IMR-90 (cell line): Measurements from ENCODE around the gene PIP5K1A. TPM values are rescaled to one million over a fixed set of nuclear protein-coding genes. Genes with fewer than 3 reads are reported as not detected.

Experiments used
- ATAC-seq: fragments of 200-7000 bp; cut with Tn5 transposase; 2 replicates; pipeline ENCODE4 v1.9.1; 2020; ENCODE audit warnings: low read depth, mild to moderate bottlenecking, moderate library complexity
- BruUV-seq: library from RNA; stranded (reverse); fragments of 400-500 nt; replicated peaks from 2 replicates; lab custom pipeline; 2021; lab: Mats Ljungman, UMichigan
- CTCF ChIA-PET: fragments of 300-600 bp; formaldehyde crosslinking; extraction: SDS; loops from one replicate; lab custom pipeline; 2021; ENCODE audit warnings: antibody characterized with exemption; lab: Yijun Ruan, JAX
- POLR2A ChIA-PET: fragments of 300-600 bp; sonication (Branson Sonifier 250); formaldehyde crosslinking; loops from one replicate; lab custom pipeline; 2022; ENCODE audit warnings: antibody characterized with exemption; ENCODE audit not compliant: unreplicated experiment; lab: Charles Lee
- DNase-seq: peaks from one replicate; pipeline ENCODE4 v3.0.0; 2013
- H2AFZ ChIP-seq: replicated peaks from 2 replicates; pipeline ENCODE3; 2013; ENCODE audit warnings: low read length, mild to moderate bottlenecking; ENCODE audit not compliant: poor library complexity
- H2AK5ac ChIP-seq: 2 replicates; pipeline ENCODE4 v1.6.1; 2013; ENCODE audit warnings: low read depth, low read length, inconsistent platforms
- H2AK9ac ChIP-seq: replicated peaks from 2 replicates; pipeline ENCODE3; 2013; ENCODE audit warnings: mild to moderate bottlenecking, low read depth, low read length, moderate library complexity; ENCODE audit not compliant: poor library complexity
- H2BK120ac ChIP-seq: 2 replicates; pipeline ENCODE4 v1.6.1; 2013; ENCODE audit warnings: low read depth, low read length, inconsistent platforms
- H2BK15ac ChIP-seq: 3 replicates; pipeline ENCODE4 v1.6.1; 2013; ENCODE audit warnings: low read depth, low read length, inconsistent platforms
- H2BK20ac ChIP-seq: 2 replicates; pipeline ENCODE4 v1.6.1; 2013; ENCODE audit warnings: low read depth, mild to moderate bottlenecking, inconsistent platforms, low read length, moderate library complexity
- H2BK5ac ChIP-seq: 2 replicates; pipeline ENCODE4 v1.6.1; 2013; ENCODE audit warnings: mild to moderate bottlenecking, low read depth, low read length, inconsistent platforms; ENCODE audit not compliant: poor library complexity, severe bottlenecking
- H3K14ac ChIP-seq: replicated peaks from 2 replicates; pipeline ENCODE4 v1.6.1; 2013; ENCODE audit warnings: low read depth, low read length, inconsistent platforms
- H3K18ac ChIP-seq: 2 replicates; pipeline ENCODE4 v1.6.1; 2013; ENCODE audit warnings: low read depth, low read length, control low read depth
- H3K23ac ChIP-seq: 2 replicates; pipeline ENCODE4 v1.6.1; 2013; ENCODE audit warnings: low read depth, low read length, inconsistent platforms
- H3K27ac ChIP-seq: 2 replicates; pipeline ENCODE4 v1.5.1; 2013; ENCODE audit warnings: mild to moderate bottlenecking, control low read depth, low read length; ENCODE audit not compliant: insufficient read depth
- H3K27me3 ChIP-seq: 2 replicates; pipeline ENCODE4 v1.6.1; 2013; ENCODE audit warnings: low read length; ENCODE audit not compliant: control insufficient read depth, insufficient read depth
- H3K36me3 ChIP-seq: 2 replicates; pipeline ENCODE4 v1.6.1; 2013; ENCODE audit warnings: low read length, mixed read lengths; ENCODE audit not compliant: control insufficient read depth, insufficient read depth
- H3K4ac ChIP-seq: 2 replicates; pipeline ENCODE4 v1.6.1; 2013; ENCODE audit warnings: low read depth, low read length, inconsistent platforms
- H3K4me1 ChIP-seq: 2 replicates; pipeline ENCODE4 v1.6.1; 2013; ENCODE audit warnings: low read length, mixed read lengths; ENCODE audit not compliant: control insufficient read depth, insufficient read depth
- H3K4me2 ChIP-seq: 2 replicates; pipeline ENCODE4 v1.6.1; 2013; ENCODE audit warnings: low read depth, mild to moderate bottlenecking, control low read depth, low read length, moderate library complexity
- H3K4me3 ChIP-seq: 2 replicates; pipeline ENCODE4 v1.5.1; 2013; ENCODE audit warnings: low read depth, mild to moderate bottlenecking, control low read depth, low read length, moderate library complexity; ENCODE audit not compliant: insufficient read depth
- H3K56ac ChIP-seq: 2 replicates; pipeline ENCODE4 v1.6.1; 2013; ENCODE audit warnings: low read length, inconsistent platforms; ENCODE audit not compliant: insufficient read depth; ENCODE audit errors: extremely low read depth
- H3K79me1 ChIP-seq, 2 experiments: 2 replicates each; pipeline ENCODE4 v1.6.1; 2013; ENCODE audit warnings: low read length in 2 of 2, inconsistent platforms in 1 of 2, low read depth in 1 of 2
- H3K9ac ChIP-seq: 2 replicates; pipeline ENCODE4 v1.6.1; 2013; ENCODE audit warnings: low read depth, low read length, control low read depth
- H3K9me1 ChIP-seq: 2 replicates; pipeline ENCODE4 v1.6.1; 2013; ENCODE audit warnings: low read length, inconsistent platforms; ENCODE audit not compliant: insufficient read depth
- H3K9me3 ChIP-seq: 2 replicates; pipeline ENCODE4 v1.6.1; 2013; ENCODE audit warnings: low read length; ENCODE audit not compliant: control insufficient read depth, insufficient read depth
- H4K20me1 ChIP-seq: 2 replicates; pipeline ENCODE4 v1.6.1; 2013; ENCODE audit warnings: low read length, inconsistent platforms; ENCODE audit not compliant: insufficient read depth
- H4K5ac ChIP-seq: 2 replicates; pipeline ENCODE4 v1.6.1; 2013; ENCODE audit warnings: mild to moderate bottlenecking, low read depth, low read length, control low read depth
- H4K8ac ChIP-seq, 2 experiments: 2 replicates each; pipeline ENCODE4 v1.6.1; 2013; ENCODE audit warnings: low read depth in 2 of 2, low read length in 2 of 2, control low read depth in 1 of 2, inconsistent platforms in 1 of 2
- H4K91ac ChIP-seq: 2 replicates; pipeline ENCODE4 v1.6.1; 2013; ENCODE audit warnings: low read depth, low read length, inconsistent platforms; ENCODE audit not compliant: insufficient read depth
- BHLHE40 ChIP-seq: fragments of 150-350 bp; IDR thresholded peaks from 2 replicates; pipeline ENCODE4 v1.6.1; 2016; ENCODE audit warnings: mild to moderate bottlenecking, low read depth, low read length
- CEBPB ChIP-seq: IDR thresholded peaks from 2 replicates; pipeline ENCODE4 v1.6.1; 2012; ENCODE audit warnings: low read depth, low read length, improper control_type of control experiment
- CHD1 ChIP-seq: IDR thresholded peaks from 2 replicates; pipeline ENCODE4 v1.6.1; 2012; ENCODE audit warnings: low read depth, low read length, improper control_type of control experiment
- FOS ChIP-seq: fragments of 150-350 bp; IDR thresholded peaks from 2 replicates; pipeline ENCODE4 v1.6.1; 2016; ENCODE audit warnings: low read depth, low read length
- MAFK ChIP-seq: IDR thresholded peaks from 2 replicates; pipeline ENCODE4 v1.6.1; 2012; ENCODE audit warnings: low read depth, low read length, improper control_type of control experiment
- MAZ ChIP-seq: IDR thresholded peaks from 2 replicates; pipeline ENCODE4 v1.6.1; 2012; ENCODE audit warnings: low read depth, mild to moderate bottlenecking, low read length, improper control_type of control experiment, moderate library complexity, borderline replicate concordance
- MXI1 ChIP-seq: IDR thresholded peaks from 2 replicates; pipeline ENCODE4 v1.6.1; 2012; ENCODE audit warnings: low read depth, mild to moderate bottlenecking, low read length, moderate library complexity, borderline replicate concordance
- NFE2L2 ChIP-seq: fragments of 150-350 bp; IDR thresholded peaks from 2 replicates; pipeline ENCODE4 v1.6.1; 2016; ENCODE audit warnings: low read depth, mild to moderate bottlenecking, low read length
- POLR2A ChIP-seq: IDR thresholded peaks from 2 replicates; pipeline ENCODE4 v1.6.1; 2012; ENCODE audit warnings: mild to moderate bottlenecking, low read depth, low read length
- RAD21 ChIP-seq: IDR thresholded peaks from 2 replicates; pipeline ENCODE4 v1.6.1; 2012; ENCODE audit warnings: low read length, improper control_type of control experiment
- RCOR1 ChIP-seq: IDR thresholded peaks from 2 replicates; pipeline ENCODE4 v1.6.1; 2012; ENCODE audit warnings: mild to moderate bottlenecking, low read length, improper control_type of control experiment; ENCODE audit not compliant: insufficient replicate concordance
- RFX5 ChIP-seq: IDR thresholded peaks from 2 replicates; pipeline ENCODE4 v1.8.0; 2012; ENCODE audit warnings: low read depth, mild to moderate bottlenecking, low read length, moderate library complexity
- SMC3 ChIP-seq: fragments of 150-350 bp; IDR thresholded peaks from 2 replicates; pipeline ENCODE4 v1.6.1; 2016; ENCODE audit warnings: low read depth, mild to moderate bottlenecking, antibody characterized with exemption, low read length, moderate library complexity
- WGBS, 2 experiments: methylation state at CpG; one replicate each; pipeline versions ENCODE4 v1.1.5 to v1.1.7; 2013; ENCODE audit warnings: missing lambda C conversion rate in 2 of 2; ENCODE audit not compliant: insufficient read length in 1 of 2; ENCODE audit errors: extremely low coverage in 2 of 2; 5-methylcytosine and 5-hydroxymethylcytosine counted together
- dilution Hi-C: fragments of 300-500 bp; cut with HindIII; formaldehyde crosslinking; loops from one replicate; pipeline ENCODE4 v1.14.3; 2018; ENCODE audit warnings: low sequenced_read_pairs; ENCODE audit not compliant: unreplicated experiment
- in situ Hi-C: fragments of 300-500 bp; cut with MboI; formaldehyde crosslinking; loops from 3 replicates; pipeline ENCODE4 v1.14.3; 2019; ENCODE audit warnings: low sequenced_read_pairs, inconsistent platforms, mixed read lengths
- intact Hi-C: fragments of 100-400 bp; cut with micrococcal nuclease; formaldehyde crosslinking; loops from 2 replicates; pipeline ENCODE4 v1.10.0; 2022
- polyA plus RNA-seq, 3 experiments: library from polyadenylated mRNA; depleted of rRNA; stranded (reverse); fragments of >200 nt; gene quantifications; 2 replicates each; pipeline ENCODE4 v1.2.3, GENCODE V29; 2012; ENCODE audit warnings: low replicate concordance in 1 of 3
- total RNA-seq: library from RNA; depleted of rRNA; stranded (reverse); fragments of >200 nt; gene quantifications from 2 replicates; pipeline ENCODE4 v1.2.3, GENCODE V29; 2012
- TF ChIP-seq, protein P1 (sequence below): fragments of 150-350 bp; IDR thresholded peaks from 2 replicates; pipeline ENCODE4 v1.6.1; 2016; ENCODE audit warnings: low read depth, mild to moderate bottlenecking, low read length, moderate library complexity, borderline replicate concordance
- TF ChIP-seq, protein P2 (sequence below): conservative IDR thresholded peaks from 2 replicates; pipeline ENCODE4 v1.5.1; 2012; ENCODE audit warnings: mild to moderate bottlenecking, low read depth, low read length, improper control_type of control experiment
- TF ChIP-seq, protein P3 (sequence below): fragments of 150-350 bp; IDR thresholded peaks from 2 replicates; pipeline ENCODE4 v1.6.1; 2017; ENCODE audit warnings: mild to moderate bottlenecking, antibody characterized with exemption, low read length, low read depth

The PIP5K1A gene
- total and polyA plus RNA-seq, 2 of the 4 experiments (the other 2 are of a cell fraction): 59.1 to 105 TPM

DNA sequence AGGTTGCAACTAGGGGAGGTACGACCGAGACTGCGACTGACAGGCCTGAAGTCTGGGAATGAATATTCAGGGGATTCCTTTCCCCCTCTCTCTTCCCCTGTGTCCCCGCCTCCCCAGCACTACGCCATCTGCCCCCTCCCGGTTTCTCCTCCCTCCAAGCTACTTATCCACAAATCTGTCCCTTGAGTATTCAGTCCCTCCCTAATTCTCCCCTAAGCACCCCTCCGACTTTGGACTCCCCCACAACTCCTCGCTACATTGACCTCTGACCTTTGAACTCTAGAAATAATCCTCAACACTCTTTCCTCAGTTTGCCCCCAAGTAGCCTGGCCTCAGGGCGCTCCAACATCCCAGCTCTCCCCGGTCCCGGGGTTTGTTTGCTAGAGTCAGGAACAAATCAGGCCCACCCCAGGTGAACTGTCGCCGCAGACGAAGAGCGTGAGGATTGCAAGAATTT lies 33.0 kb upstream of the PIP5K1A start:
- dilution Hi-C loops: no loop called here
- Histone ChIP-seq H2BK15ac (peak overlapping the region; percentile 35; the same call in 1 of the 3 replicates), H4K8ac (peak overlapping the region; percentile 79 to 99), H2AK5ac (peak overlapping the region; percentile 62), H4K91ac (peak overlapping the region; percentile 71), H2BK120ac (peak overlapping the region; percentile 64), H3K27me3 (no peaks in the 10 kb centered on the region), H3K23ac (peak overlapping the region; percentile 93), H3K36me3 (peaks cover 23% of the 10 kb centered on the region), H2AK9ac (peak overlapping the region; percentile 97), H3K9ac (peak overlapping the region; percentile 89), H3K9me3 (no peaks in the 10 kb centered on the region), H4K20me1 (no peaks in the 10 kb centered on the region), H3K4ac (peak overlapping the region; percentile 98), H3K9me1 (no peaks in the 10 kb centered on the region), H3K79me1 (peaks cover 10 to 43% of the 10 kb centered on the region in 2 experiments), H3K14ac (peak overlapping the region; percentile 99), H3K18ac (peak overlapping the region; percentile 73), H3K4me2 (peak overlapping the region; percentile 84), H3K4me3 (peak overlapping the region; percentile 65), H3K4me1 (peaks cover 4% of the 10 kb centered on the region), H3K56ac (peak overlapping the region; percentile 84), H4K5ac (peak overlapping the region; percentile 86), H2BK5ac (peak overlapping the region; percentile 80), H2AFZ (peak overlapping the region; percentile 94), H3K27ac (peak overlapping the region; percentile 78), H2BK20ac (no peak overlapping the region)
- CTCF ChIA-PET: no interaction called here
- DNase-seq (peak; percentile 49), ATAC-seq (peak; percentile 64)
- no TSS peak for BruUV-seq
- in situ Hi-C loops: no loop called here
- POLR2A ChIA-PET: no interaction called here
- WGBS, 2 experiments: 0% methylated on average over 9 of the region's 15 CpGs; no CpG with 5 or more reads in 1 of the 2 experiments
- TF ChIP-seq CHD1 (no peak), CEBPB (no peak), BHLHE40 (no peak), NFE2L2 (no peak), RAD21 (no peak), MAFK (no peak), MAZ (no peak), POLR2A (no peak), SMC3 (no peak), FOS (no peak), MXI1 (no peak), RFX5 (no peak), RCOR1 (no peak)
- TF ChIP-seq, protein P1, sequence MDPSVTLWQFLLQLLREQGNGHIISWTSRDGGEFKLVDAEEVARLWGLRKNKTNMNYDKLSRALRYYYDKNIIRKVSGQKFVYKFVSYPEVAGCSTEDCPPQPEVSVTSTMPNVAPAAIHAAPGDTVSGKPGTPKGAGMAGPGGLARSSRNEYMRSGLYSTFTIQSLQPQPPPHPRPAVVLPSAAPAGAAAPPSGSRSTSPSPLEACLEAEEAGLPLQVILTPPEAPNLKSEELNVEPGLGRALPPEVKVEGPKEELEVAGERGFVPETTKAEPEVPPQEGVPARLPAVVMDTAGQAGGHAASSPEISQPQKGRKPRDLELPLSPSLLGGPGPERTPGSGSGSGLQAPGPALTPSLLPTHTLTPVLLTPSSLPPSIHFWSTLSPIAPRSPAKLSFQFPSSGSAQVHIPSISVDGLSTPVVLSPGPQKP: no peak
- TF ChIP-seq, protein P2, sequence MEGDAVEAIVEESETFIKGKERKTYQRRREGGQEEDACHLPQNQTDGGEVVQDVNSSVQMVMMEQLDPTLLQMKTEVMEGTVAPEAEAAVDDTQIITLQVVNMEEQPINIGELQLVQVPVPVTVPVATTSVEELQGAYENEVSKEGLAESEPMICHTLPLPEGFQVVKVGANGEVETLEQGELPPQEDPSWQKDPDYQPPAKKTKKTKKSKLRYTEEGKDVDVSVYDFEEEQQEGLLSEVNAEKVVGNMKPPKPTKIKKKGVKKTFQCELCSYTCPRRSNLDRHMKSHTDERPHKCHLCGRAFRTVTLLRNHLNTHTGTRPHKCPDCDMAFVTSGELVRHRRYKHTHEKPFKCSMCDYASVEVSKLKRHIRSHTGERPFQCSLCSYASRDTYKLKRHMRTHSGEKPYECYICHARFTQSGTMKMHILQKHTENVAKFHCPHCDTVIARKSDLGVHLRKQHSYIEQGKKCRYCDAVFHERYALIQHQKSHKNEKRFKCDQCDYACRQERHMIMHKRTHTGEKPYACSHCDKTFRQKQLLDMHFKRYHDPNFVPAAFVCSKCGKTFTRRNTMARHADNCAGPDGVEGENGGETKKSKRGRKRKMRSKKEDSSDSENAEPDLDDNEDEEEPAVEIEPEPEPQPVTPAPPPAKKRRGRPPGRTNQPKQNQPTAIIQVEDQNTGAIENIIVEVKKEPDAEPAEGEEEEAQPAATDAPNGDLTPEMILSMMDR: no peak
- TF ChIP-seq, protein P3, sequence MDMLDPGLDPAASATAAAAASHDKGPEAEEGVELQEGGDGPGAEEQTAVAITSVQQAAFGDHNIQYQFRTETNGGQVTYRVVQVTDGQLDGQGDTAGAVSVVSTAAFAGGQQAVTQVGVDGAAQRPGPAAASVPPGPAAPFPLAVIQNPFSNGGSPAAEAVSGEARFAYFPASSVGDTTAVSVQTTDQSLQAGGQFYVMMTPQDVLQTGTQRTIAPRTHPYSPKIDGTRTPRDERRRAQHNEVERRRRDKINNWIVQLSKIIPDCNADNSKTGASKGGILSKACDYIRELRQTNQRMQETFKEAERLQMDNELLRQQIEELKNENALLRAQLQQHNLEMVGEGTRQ: no peak
- intact Hi-C loops: no loop called here
